Transverse colon (tissue), 4 donors: ENCODE data around the gene MYO18B.

Experiments used
- POLR2A ChIP-seq: fragments of 450-650 bp; IDR thresholded peaks from one replicate; pipeline ENCODE4 v1.6.1; 2016; ENCODE audit warnings: antibody characterized with exemption, mild to moderate bottlenecking, moderate library complexity
- POLR2AphosphoS5 ChIP-seq, 3 donors: sonication (generic); formaldehyde crosslinking; IDR thresholded peaks; one replicate each; pipeline ENCODE4 v1.6.1; 2016; ENCODE audit warnings: antibody characterized with exemption in 3 of 3
- TF ChIP-seq, protein P1 (sequence below), 5 experiments: fragments of 200-600 bp in 3 of 5; fragments of 450-650 bp in 2 of 5; sonication (generic) in 3 of 5; IDR thresholded peaks; 1 replicate in 2 of 5; 2 replicates in 3 of 5; pipeline ENCODE4 v1.5.1; 2016 to 2017; ENCODE audit warnings: antibody characterized with exemption in 5 of 5, inconsistent platforms in 3 of 5, mild to moderate bottlenecking in 2 of 5, moderate library complexity in 1 of 5

DNA sequence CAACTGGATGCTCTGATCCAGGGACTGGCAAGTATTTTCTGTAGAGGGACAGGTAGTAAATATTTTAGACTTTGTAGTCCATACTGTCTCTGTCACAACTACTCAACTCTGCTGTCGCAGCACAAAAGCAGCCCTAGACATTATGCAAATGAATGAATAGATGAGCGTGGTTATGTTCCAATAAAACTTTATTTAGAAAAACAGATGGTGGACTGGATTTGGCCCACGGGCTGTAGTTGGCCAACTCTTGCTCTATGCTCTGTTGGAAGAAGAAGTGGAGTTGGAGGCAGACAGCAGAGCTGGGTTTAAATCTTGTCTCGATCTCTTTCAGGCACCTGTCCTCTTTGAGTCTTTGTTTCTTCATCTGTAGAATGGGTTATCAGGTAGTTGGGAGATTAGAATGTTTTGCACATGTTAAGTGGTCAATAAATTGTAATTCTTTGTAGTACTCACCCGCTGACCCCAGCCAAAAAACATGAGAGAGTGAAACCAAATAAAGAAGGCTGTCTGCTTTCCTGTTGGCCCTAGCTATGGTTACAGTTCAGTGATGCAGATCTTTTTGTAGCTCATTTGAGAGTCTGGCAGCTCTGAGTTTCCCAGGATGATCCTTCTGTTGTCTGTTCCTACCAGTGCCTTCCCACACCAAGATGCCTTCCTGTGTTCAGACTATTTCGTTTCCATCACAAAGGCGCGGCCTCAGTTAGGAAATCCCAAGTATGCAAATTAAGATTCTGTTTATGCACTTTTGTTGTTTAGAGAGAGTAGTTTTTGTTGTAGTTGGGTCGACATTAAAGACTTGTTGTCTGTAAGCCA lies 229.2 kb downstream of the MYO18B start:
- TF ChIP-seq, protein P1, sequence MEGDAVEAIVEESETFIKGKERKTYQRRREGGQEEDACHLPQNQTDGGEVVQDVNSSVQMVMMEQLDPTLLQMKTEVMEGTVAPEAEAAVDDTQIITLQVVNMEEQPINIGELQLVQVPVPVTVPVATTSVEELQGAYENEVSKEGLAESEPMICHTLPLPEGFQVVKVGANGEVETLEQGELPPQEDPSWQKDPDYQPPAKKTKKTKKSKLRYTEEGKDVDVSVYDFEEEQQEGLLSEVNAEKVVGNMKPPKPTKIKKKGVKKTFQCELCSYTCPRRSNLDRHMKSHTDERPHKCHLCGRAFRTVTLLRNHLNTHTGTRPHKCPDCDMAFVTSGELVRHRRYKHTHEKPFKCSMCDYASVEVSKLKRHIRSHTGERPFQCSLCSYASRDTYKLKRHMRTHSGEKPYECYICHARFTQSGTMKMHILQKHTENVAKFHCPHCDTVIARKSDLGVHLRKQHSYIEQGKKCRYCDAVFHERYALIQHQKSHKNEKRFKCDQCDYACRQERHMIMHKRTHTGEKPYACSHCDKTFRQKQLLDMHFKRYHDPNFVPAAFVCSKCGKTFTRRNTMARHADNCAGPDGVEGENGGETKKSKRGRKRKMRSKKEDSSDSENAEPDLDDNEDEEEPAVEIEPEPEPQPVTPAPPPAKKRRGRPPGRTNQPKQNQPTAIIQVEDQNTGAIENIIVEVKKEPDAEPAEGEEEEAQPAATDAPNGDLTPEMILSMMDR (IDR thresholded peaks at IDR 0.05): no peak
- TF ChIP-seq POLR2AphosphoS5 (IDR thresholded peaks at IDR 0.05): no peak
- TF ChIP-seq POLR2A: no peak
